GM18505 (cell line): ENCODE data around the gene UBE2B.
"Not testable (repeated sequence)": the region's sequence is repeated elsewhere in the genome, so short reads cannot be mapped to it uniquely, and the experiment has no call there.

Experiments
- ATAC-seq: cut with Tn5 transposase; IDR thresholded peaks from one replicate; pipeline ENCODE4 v1.9.1; 2021; ENCODE audit not compliant: unreplicated experiment
- POLR2A ChIP-seq: IDR thresholded peaks from 4 replicates; pipeline ENCODE4 v1.6.1; 2011; ENCODE audit warnings: borderline replicate concordance; ENCODE audit not compliant: insufficient read depth, insufficient read length; ENCODE audit errors: extremely low read depth

UBE2B gene

GRCh38 chr5:134370871-134371833 lies at the start of gene UBE2B:
Gene UBE2B, plus strand, starts transcription at chr5:134371569. Its CDS starts 27 bp downstream, at chr5:134371596.
- peak; percentile 63 for ATAC-seq
- TF ChIP-seq POLR2A = peak; percentile 82

- no peak for ATAC-seq
- no peak for TF ChIP-seq POLR2A
Observed at GRCh38 chr5:134327327-134327726, 44.0 kb upstream of the UBE2B start.

DNA sequence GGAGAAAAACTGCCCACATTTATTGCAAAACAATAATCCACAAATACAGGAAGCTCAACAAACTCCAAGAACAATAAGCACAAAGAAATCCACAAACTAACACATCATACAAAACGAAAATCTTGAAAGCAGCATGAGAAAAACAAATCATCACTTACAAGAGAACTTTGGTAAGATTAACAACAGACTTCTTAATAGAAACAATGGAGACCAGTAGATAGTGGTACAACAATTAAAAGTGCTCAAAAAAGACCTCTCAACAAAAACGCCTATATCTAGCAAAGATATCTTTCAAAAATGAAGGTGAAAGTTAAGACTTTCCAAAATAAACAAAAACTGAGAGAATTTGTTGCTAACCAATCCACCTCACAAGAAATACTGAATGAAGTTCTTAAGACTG lies 42.8 kb upstream of the UBE2B start:
- no peak for TF ChIP-seq POLR2A
- ATAC-seq = no peak

GRCh38 chr5:134336833-134337232 lies 34.5 kb upstream of the UBE2B start:
- ATAC-seq = not testable (repeated sequence)

- ATAC-seq = not testable (repeated sequence)
Observed at GRCh38 chr5:134343500-134343899, 27.9 kb upstream of the UBE2B start.

DNA sequence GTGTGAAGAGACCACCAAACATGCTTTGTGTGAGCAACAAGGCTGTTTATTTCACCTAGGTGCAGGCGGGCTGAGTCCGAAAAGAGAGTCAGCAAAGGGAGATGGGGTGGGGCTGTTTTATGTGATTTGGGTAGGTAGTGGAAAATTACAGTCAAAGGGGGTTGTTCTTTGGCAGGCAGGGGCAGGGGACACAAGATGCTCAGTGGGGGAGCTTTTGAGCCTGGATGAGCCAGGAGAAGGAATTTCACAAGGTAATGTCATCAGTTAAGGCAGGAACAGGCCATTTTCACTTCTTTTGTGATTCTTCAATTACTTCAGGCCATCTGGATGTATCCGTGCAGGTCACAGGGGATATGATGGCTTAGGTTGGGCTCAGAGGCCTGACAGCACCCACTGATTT lies 25.9 kb upstream of the UBE2B start:
- ATAC-seq = not testable (repeated sequence)

DNA sequence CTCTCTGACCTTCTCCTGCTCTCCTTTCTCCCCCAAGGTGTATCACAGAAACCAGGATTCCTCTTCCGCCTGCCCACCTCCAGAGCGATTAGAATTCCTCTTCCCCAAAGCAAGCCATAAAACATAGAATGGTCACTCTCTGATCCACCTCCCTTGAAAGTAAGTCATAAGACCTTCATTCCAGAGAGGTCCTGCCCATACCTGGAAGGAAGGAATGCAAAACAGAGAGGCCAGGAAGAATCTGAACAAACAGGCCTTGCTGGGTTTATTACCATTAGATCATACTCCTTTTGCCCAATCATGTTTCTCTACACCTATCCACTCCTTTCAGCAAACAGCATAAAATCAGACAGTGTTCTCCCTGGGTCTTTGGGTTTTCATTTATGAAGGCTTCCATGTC lies 25.4 kb upstream of the UBE2B start:
- no peak for TF ChIP-seq POLR2A

DNA sequence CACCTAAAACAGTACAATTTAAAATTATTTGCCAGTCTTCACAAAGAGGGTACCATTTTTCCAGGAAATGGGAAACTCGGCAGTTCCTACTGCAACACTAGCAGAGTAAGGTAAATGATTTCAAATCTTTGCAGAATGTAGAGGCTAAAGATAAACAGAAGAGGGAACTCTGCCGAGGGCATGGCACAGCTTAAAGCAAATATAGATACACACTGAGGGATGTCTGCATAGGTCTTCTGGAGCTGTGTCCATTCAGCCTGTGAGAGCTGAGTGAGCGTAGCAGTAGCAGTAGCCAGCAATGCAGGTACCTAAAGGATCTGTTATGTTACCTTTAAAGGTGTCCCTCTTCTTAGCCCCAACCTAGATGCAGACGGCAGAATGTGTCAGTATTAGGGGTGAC lies 21.9 kb upstream of the UBE2B start:
- ATAC-seq = no peak
- TF ChIP-seq POLR2A = no peak

More for the DNA sequence above, 25.4 kb upstream of the UBE2B start:
- no peak for ATAC-seq

- TF ChIP-seq POLR2A = no peak
- ATAC-seq = no peak
Observed at GRCh38 chr5:134355681-134356080, 15.7 kb upstream of the UBE2B start.

- no peak for TF ChIP-seq POLR2A
- no peak for ATAC-seq
Observed at GRCh38 chr5:134365604-134366003, 5.8 kb upstream of the UBE2B start.

DNA sequence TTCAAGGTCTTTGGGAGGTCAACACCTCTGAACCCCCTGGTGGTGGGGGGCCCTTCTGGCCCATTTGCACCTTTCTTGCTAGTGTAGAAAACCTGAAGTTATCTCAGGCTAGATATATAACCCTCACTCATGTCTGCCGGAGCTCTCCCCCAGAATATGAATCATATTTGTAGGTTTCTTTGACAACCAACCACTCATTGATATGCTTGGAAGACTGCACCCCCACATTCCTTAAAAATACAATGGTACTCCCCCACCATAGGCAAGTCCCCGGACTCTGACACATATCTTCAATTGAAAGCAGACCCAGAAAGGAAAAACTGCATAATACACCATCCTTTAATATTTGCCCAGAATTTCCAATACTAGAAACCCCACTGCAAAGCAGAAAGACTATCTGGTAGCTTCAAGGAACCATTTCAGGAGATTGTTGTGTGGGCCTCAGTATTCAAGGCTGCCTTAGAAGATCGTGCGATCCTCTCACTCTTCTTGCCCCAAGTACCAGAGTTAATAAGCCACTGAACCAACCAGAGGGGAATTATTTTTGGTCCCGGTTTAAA lies 978 bp upstream of the UBE2B start:
- peak; percentile 9 for ATAC-seq
- no peak for TF ChIP-seq POLR2A

GRCh38 chr5:134371834-134372340 lies 518 bp downstream of the UBE2B start:
- TF ChIP-seq POLR2A = no peak
- no peak for ATAC-seq

DNA sequence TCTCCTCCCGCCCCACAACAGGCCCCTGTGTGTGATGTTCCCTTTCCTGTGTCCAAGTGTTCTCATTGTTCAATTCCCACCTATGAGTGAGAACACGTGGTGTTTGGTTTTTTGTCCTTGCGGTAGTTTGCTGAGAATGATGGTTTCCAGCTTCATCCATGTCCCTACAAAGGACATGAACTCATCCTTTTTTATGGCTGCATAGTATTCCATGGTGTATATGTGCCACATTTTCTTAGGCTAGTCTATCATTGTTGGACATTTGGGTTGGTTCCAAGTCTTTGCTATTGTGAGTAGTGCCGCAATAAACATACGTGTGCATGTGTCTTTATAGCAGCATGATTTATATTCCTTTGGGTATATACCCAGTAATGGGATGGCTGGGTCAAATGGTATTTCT lies 2.3 kb downstream of the UBE2B start:
- not testable (repeated sequence) for ATAC-seq

- no peak for ATAC-seq
- TF ChIP-seq POLR2A = no peak
Observed at GRCh38 chr5:134374232-134374631, 2.9 kb downstream of the UBE2B start.

DNA sequence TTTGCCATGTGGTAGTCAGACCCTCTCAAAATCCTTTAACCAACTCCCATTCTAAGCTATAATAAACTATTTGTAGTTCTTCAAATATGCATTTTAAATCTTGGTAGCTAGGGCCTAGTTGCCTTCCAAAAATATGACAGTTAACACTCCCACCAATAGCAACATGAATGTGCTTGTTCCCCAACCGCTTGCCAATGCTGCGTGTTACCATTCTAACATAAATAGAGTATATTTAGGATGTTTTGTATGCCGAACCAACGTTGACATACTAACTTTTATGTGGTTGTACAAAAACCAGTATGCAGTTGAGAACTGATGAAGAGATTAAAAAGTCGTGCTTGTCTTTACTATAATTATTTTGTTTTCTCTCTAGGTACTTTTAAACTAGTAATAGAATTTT lies 9.0 kb downstream of the UBE2B start:
- TF ChIP-seq POLR2A = no peak
- no peak for ATAC-seq

DNA sequence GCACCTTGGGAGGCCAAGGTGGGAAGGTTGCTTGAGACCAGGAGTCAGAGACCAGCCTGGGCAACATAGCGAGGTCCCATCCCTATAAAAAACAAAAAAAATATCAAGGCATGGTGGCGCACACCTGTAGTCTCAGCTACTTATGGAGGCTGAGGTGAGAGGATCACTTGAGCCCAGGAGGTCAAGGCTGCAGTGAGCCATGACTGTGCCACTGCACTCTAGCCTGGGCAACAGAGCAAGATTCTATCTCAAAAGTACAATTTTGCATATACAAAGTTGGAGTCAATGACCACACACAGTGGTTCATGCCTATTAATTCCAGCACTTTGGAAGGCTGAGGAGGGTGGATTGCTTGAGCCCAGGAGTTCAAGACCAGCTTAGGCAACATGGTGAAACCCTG lies 10.8 kb downstream of the UBE2B start:
- not testable (repeated sequence) for ATAC-seq
